ENCODE measurements around the gene CDT1.

Gene CDT1

DNA sequence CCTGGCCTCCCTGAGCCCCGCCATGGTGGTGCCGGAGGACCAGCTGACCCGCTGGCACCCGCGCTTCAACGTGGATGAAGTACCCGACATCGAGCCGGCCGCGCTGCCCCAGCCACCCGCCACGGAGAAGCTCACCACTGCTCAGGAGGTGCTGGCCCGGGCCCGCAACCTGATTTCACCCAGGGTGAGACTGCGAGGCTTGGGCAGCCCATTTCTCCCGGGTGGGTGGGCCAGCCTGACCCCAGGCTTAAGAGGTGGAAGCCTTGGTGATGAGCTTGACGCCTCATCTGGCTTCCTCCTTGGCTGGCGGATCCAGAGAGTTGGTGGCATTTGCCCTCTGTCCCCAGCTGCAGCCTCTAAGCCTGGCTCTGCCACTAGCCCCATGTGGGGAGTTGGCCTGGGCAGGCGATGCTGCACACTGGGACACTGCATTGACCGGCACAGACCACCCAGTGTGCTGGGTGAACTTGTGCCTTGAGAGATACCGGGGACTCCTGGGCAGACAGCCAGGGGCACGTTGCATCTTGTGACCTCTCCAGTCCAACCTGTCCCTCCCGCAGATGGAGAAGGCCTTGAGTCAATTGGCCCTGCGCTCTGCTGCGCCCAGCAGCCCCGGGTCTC, 3.0 kb downstream of the CDT1 start:
- no peak for DNase-seq

- no peak for DNase-seq
Observed at GRCh38 chr16:88807142-88807625, 3.6 kb downstream of the CDT1 start.

- DNase-seq, result no peak
Observed at GRCh38 chr16:88807626-88808453, 4.3 kb downstream of the CDT1 start.

GRCh38 chr16:88809068-88809675, 5.6 kb downstream of the CDT1 start:
- DNase-seq, result peak; percentile 54

GRCh38 chr16:88809676-88810165, 6.1 kb downstream of the CDT1 start:
- DNase-seq, result no peak

GRCh38 chr16:88810166-88810911, 6.8 kb downstream of the CDT1 start:
- DNase-seq, result peak; percentile 43

DNA sequence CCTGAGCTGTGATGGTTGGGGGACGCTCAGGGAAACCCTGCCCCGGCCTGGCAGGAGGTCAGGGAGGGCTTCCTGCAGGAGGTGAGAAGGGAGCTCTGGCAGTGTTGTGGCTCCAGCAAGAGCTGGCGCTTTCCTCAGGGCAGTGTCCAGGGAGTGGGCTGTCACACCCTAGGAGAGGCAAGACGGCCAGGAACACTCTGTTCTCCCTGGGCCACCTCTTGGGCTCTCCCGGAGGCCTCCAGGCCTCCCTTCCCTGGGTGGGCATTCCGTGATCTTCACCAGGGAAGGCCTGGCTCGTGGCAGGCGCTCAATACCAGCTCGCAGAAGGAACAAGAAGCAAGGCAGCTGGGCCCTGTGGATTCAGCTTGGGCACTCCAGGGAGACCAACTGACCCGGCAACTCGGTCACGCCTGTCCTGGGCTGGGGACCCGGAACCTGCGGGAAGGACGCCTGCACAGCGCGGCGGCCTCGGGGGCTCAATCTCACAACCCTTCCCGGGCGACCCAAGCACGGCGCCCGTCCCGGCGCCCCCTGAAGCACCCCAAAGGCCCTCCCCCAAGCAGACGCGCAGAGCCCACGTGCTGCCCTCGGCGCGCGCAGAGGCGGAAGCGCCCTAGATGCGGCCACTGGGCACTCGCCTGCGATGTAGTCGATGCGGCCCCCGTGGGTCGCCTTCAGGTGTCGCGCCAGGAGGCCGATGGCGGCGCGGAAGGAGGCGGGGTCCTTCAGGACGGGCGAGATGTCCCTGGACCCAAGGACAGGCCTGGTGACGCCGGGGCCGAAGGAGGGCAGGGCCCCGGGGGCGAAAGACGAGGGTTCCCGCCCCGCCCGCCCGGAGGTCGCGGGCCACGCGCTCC, 7.6 kb downstream of the CDT1 start:
- DNase-seq, result peak; percentile 80

GRCh38 chr16:88811769-88812512, 8.4 kb downstream of the CDT1 start, which contains the start of gene APRT:
APRT (minus strand) TSS chr16:88811928; CDS start chr16:88811899, 29 bp downstream.
- peak; percentile 94 for DNase-seq

DNA sequence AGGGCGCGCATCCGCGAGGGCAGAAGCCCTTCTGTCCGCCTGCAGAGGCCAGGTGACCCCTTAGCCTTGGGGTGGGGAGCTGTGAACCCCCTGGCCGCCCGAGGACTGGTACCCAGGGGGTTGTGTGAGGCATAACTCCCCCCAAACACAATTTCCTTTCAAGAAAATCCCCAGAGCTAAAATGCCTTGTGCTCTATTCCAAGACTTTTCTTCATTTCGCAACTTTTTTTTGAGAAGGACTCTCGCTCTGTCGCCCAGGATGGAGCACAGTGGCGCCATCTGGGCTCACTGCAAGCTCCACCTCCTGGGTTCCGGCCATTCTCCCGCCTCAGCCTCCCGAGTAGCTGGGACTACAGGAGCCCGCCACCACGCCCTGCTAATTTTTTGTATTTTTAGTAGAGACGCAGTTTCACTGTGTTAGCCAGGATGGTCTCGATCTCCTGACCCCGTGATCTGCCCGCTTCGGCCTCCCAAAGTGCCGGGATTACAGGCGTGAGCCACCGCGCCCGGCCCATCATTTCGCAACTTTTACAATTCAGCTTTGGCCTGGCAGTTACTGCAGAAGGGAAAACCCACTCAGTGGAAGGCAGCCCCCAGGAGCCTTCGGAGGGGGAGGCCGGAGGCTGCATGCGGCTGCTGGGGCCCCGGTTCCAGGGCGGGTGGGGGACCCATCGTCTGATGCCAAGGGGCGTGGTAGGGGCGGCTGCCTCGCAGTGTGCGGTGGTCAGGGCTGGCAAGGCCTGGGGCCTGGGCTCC, 9.1 kb downstream of the CDT1 start:
- peak; percentile 63 for DNase-seq

GRCh38 chr16:88813269-88814143, 9.9 kb downstream of the CDT1 start:
- DNase-seq, result no peak

- no peak for DNase-seq
Observed at GRCh38 chr16:88814144-88814502, 10.5 kb downstream of the CDT1 start.

DNA sequence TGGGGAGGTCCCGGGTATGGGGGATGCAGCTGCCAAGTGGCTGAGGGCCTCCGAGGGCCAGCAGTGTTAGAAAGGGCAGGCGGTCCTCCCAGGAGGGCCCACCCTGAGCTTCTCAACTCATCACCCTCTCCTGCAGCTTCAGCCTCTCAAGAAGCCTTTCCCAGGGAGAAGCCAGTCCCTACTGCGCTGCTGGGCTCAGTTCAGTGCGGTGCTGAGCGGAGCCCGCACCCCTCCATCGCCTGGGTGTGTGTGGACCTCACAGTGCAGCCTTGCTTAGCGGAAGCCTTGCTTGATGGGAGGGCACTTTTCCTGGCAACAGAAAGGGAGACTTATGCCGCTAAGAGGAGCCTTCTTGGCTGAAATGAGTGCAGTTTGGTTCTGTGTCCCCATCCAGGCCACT, 11.6 kb downstream of the CDT1 start:
- DNase-seq, result no peak

- no peak for DNase-seq
Observed at GRCh38 chr16:88815901-88816589, 12.5 kb downstream of the CDT1 start.

DNA sequence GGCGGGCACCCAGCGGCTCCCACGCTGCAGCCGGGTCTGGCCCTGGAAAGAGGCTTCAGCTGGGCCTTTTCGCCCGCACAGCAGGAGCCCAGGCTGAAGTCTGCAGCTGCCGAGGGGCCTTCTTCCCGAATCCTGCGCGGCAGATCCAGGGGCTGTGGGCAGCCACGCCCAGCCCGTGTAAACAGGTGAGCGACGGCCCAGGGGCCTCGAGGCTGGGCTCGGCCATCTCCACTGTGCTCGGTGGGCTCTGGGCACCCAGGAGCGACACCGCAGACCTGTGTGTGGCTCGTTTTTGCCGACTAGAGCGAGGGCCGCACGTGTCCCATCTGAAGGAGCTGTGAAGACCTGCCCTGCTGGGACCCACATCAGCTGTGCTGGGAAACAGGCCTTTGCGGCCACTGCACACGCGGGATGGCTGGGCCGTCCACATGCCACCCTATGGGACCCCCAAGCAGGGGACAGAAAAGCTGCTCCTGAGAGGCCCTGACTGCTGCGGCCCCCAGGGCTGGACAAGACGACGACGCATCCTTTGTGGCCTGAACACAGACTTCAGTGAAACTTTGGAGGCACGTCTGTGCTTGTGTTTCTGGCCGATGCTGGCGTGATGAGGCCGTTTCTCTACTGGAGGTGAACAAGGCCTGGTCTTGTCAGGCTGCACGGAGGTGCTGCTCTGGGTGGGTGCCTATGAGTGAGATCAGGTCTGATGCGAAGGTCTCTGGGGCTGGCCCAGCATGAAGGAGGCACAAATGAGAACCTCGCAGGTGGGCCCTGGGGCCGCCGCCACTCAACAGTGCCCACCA, 13.3 kb downstream of the CDT1 start:
- no peak for DNase-seq

GRCh38 chr16:88817785-88818574, 14.4 kb downstream of the CDT1 start:
- DNase-seq, result no peak

DNA sequence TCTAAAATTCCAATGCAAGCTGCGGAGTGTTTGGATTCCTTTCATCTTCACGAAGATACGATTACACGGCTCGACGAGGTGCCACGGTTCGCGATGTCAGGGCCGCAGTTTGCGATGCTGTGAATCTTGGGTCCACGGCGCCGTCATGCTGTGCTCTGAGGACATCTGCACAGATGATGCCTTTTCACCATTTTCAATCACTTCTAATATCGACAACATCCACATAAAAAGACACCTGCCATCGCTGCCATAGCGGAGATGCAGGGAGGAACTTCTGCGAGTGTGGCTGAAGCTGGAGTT, 14.9 kb downstream of the CDT1 start:
- no peak for DNase-seq

DNA sequence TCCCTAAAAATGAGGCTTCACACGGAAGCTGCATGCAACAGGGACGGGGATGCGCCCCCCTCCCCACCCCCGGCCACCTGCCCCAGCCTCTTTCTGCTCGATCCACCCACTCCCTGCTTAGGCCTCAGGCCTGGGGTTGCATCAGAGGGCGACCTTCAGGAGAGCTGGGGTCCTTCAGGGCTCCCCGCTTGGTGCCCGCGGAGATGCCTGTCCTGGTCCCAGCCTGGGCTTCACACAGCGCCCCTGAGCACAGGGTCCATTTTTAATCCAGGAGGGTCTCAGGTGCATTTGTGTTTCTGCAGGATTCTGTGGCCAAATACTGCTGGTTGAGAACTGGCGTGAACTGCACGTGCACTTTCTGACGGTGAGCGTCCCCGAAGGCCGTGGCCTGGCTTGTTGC, 15.5 kb downstream of the CDT1 start:
- no peak for DNase-seq
